ENCODE data around the gene ROR2. TPM values are rescaled to one million over a fixed set of nuclear protein-coding genes. Genes with fewer than 3 reads are reported as not detected.

The ROR2 gene
- total RNA-seq, 2 donors from 2014 or later: 4.0 to 5.4 TPM

DNA sequence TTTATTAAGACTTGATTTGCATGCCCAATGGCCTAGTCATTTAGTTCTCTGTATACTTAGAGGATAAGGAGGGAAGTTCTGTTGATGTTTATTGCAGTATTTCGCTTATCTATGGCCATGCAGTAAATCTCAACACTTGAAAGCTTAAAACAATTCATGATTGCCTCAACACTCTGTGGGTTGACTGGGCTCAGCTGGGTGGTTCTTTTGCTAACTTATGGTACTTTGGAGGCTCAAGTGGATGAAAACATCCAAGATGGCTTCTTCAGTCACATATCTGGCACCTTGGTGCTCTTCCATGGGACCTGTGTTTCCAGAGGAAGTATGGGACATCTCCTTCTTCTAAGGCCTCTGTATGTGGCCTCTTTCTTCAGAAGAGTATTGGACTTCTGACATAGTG, 10.3 kb upstream of the ROR2 start:
- H3K36me3 ChIP-seq (replicated peaks in 1 of 2; ENCODE audit: insufficient read depth in 1 of 2, low read depth in 2 of 2): no peaks in the 10 kb centered on the region
- WGBS, 2 donors: 88 to 94% methylated on average over 1 of the region's 1 CpG
- TF ChIP-seq POLR2A (IDR thresholded peaks at IDR 0.05): no peak
- TF ChIP-seq, protein P1, sequence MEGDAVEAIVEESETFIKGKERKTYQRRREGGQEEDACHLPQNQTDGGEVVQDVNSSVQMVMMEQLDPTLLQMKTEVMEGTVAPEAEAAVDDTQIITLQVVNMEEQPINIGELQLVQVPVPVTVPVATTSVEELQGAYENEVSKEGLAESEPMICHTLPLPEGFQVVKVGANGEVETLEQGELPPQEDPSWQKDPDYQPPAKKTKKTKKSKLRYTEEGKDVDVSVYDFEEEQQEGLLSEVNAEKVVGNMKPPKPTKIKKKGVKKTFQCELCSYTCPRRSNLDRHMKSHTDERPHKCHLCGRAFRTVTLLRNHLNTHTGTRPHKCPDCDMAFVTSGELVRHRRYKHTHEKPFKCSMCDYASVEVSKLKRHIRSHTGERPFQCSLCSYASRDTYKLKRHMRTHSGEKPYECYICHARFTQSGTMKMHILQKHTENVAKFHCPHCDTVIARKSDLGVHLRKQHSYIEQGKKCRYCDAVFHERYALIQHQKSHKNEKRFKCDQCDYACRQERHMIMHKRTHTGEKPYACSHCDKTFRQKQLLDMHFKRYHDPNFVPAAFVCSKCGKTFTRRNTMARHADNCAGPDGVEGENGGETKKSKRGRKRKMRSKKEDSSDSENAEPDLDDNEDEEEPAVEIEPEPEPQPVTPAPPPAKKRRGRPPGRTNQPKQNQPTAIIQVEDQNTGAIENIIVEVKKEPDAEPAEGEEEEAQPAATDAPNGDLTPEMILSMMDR (IDR thresholded peaks at IDR 0.05): no peak

DNA sequence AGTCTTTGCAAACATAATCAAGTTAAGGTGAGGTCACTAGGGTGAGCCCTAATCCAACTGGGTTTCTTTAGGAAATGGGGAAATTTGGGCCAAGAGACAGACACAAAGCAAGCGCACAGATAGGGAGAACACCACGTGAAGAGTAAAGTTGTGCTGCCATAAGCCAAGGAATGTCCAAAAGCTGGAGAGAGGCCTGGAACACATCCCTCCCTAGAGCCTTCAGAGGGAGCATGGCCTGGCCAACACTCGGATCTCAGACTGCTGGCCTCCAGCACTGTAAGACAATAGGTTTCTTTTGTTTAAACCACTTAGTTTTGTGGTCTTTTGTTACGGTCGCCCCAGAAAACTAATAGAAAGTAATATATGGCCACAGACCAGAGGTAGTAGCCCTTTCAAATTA, 8.1 kb upstream of the ROR2 start:
- Histone ChIP-seq H3K4me3 (no peak overlapping the region), H3K9me3 (peaks cover 0 to 11% (median 0%) of the 10 kb centered on the region in 3 donors), H3K36me3 (replicated peaks in 1 of 2; ENCODE audit: insufficient read depth in 1 of 2, low read depth in 2 of 2) (no peaks in the 10 kb centered on the region), H3K27ac (no peak overlapping the region), H3K4me1 (peaks cover 3% of the 10 kb centered on the region), H3K27me3 (no peaks in the 10 kb centered on the region)
- DNase-seq (peak in 2 of 4 donors; percentile 9 to 10), ATAC-seq (no peak)
- WGBS, 2 donors: 83 to 85% methylated on average over 5 of the region's 5 CpGs
- TF ChIP-seq, protein P1 (IDR thresholded peaks at IDR 0.05): no peak
- no peak for TF ChIP-seq POLR2A (IDR thresholded peaks at IDR 0.05)
- intact Hi-C loops (cut with DNase I): loop anchor here (10.0 kb wide), 1 partner anchor 183 kb away; no protein-coding TSS in a partner anchor

More for the DNA sequence above, 10.3 kb upstream of the ROR2 start:
- Histone ChIP-seq H3K4me1 (no peaks in the 10 kb centered on the region), H3K9me3 (peaks cover 0 to 11% (median 0%) of the 10 kb centered on the region in 3 donors), H3K27me3 (no peaks in the 10 kb centered on the region), H3K27ac (no peak overlapping the region), H3K4me3 (no peak overlapping the region)
- ATAC-seq (no peak), DNase-seq (no peak)
- intact Hi-C loops (cut with DNase I): no loop called here

DNA sequence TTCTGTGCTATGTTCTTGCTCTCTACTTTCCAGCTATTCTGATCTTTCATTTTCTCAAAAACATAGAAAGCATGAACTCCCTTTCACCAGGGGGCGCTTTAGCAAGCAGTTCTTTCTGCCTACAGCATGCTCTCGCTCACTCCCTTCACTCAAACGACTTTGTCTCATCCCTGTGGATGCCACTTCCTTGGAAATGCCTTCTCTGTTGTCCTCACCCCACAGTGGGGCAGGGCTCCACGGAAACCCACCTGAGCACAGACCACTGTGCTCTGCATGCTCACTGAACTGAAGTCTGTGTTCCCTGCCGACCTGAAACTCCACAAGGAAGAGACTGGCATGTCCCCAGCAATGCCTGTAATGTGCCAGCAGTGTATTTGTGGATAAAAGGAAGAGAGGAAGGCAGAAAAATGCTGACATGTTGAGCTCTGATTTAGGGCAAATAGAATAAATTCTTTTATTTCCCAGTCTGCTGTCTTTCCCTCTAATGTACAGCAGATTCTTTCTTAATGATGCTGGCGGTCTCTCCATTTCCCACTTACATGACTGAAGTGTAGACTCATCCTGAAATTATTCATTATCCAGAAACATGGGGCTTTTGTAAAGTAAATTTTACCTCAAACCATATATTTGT, 4.9 kb upstream of the ROR2 start:
- H3K9me3 ChIP-seq: no peaks in the 10 kb centered on the region
- WGBS, 2 donors: 21 to 24% methylated on average over 6 of the region's 6 CpGs
- H3K27ac ChIP-seq: no peak overlapping the region
- TF ChIP-seq, protein P1 (IDR thresholded peaks at IDR 0.05): peak; percentile 25 to 56 (median 48)
- no peak for TF ChIP-seq POLR2A (IDR thresholded peaks at IDR 0.05)
- H3K27me3 ChIP-seq: peaks cover 0 to 8% of the 10 kb centered on the region in 2 donors
- DNase-seq (peak; percentile 47 to 68 (median 54)), ATAC-seq (no peak)
- no peak overlapping the region for H3K4me3 ChIP-seq
- H3K36me3 ChIP-seq (replicated peaks in 1 of 2; ENCODE audit: insufficient read depth in 1 of 2, low read depth in 2 of 2): no peaks in the 10 kb centered on the region
- intact Hi-C loops (cut with DNase I): loop anchor here (10.0 kb wide), 1 partner anchor 180 kb away; no protein-coding TSS in a partner anchor
- H3K4me1 ChIP-seq: peaks cover 11% of the 10 kb centered on the region

DNA sequence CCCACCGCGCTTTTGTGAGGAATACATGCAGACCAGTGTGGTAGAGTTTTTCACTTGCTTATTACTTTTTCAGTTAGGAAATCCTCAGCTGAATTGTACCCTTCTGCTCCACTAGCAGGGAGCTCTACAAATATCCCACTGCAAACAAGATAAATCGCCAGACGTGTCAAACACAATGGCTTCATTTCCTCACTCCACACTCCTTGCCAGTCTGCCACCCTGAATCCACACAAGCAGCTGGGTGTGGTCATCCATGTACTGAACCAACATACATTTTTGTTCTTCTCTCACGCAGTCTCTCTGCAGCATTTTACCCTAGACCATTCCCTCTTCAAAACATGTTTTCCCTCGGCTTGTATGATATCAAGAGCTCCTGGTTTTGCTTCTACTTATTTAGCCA, 3.7 kb upstream of the ROR2 start:
- WGBS, 2 donors: 76 to 87% methylated on average over 6 of the region's 6 CpGs
- Histone ChIP-seq H3K27ac (no peak overlapping the region), H3K27me3 (peaks cover 0 to 21% of the 10 kb centered on the region in 2 donors), H3K4me1 (peaks cover 23% of the 10 kb centered on the region), H3K36me3 (replicated peaks in 1 of 2; ENCODE audit: insufficient read depth in 1 of 2, low read depth in 2 of 2) (no peaks in the 10 kb centered on the region), H3K9me3 (no peaks in the 10 kb centered on the region), H3K4me3 (no peak overlapping the region)
- intact Hi-C loops (cut with DNase I): loop anchor here (10.0 kb wide), 1 partner anchor 179 kb away; no protein-coding TSS in a partner anchor
- ATAC-seq: no peak
- TF ChIP-seq POLR2A (IDR thresholded peaks at IDR 0.05): no peak
- TF ChIP-seq, protein P1 (IDR thresholded peaks at IDR 0.05): no peak
- no peak for DNase-seq
